Stimulated activated CD4-positive, alpha-beta T cell treated with anti-CD3 and anti-CD28 coated beads, Interleukin-15, amount 100 ng/mL, for 24 hours (primary cell): ENCODE measurements around the gene POLR3F.
A peak's percentile ranks its signal among the peaks of the same experiment; 100 is the strongest.
"Not testable (repeated sequence)": the region's sequence is repeated elsewhere in the genome, so short reads cannot be mapped to it uniquely, and the experiment has no call there.

Source experiments
- DNase-seq: peaks from one replicate; pipeline ENCODE4 v3.0.0-alpha.2; 2020

POLR3F gene

GRCh38 chr20:18466894-18467730 is at the start of gene POLR3F, which contains the start of gene DZANK1:
Gene POLR3F, plus strand, starts transcription at chr20:18467390. Its CDS starts 117 bp downstream, at chr20:18467507.
Gene DZANK1, minus strand, starts transcription at chr20:18467030. Its CDS starts 1,672 bp downstream, at chr20:18465358.
- peak; percentile 96 for DNase-seq

- no peak for DNase-seq
These were observed 45.6 kb upstream of the POLR3F start for GRCh38 chr20:18421608-18422007.

GRCh38 chr20:18427214-18427613 is 40.0 kb upstream of the POLR3F start:
- DNase-seq: no peak

GRCh38 chr20:18428490-18429173 is 38.6 kb upstream of the POLR3F start:
- DNase-seq: no peak

- DNase-seq: no peak
These were observed 36.9 kb upstream of the POLR3F start for GRCh38 chr20:18430172-18430826.

- DNase-seq: no peak
These were observed 36.0 kb upstream of the POLR3F start for GRCh38 chr20:18431206-18431605.

GRCh38 chr20:18436847-18437246 is 30.3 kb upstream of the POLR3F start:
- DNase-seq: no peak

- DNase-seq: no peak
These were observed 26.8 kb upstream of the POLR3F start for GRCh38 chr20:18440403-18440802.

- no peak for DNase-seq
These were observed 23.3 kb upstream of the POLR3F start for GRCh38 chr20:18443886-18444285.

- DNase-seq: no peak
These were observed 10.6 kb upstream of the POLR3F start for GRCh38 chr20:18456600-18456999.

- DNase-seq: no peak
These were observed 1.5 kb upstream of the POLR3F start for GRCh38 chr20:18465536-18466200.

GRCh38 chr20:18466574-18466893 is 656 bp upstream of the POLR3F start:
- DNase-seq: no peak

- DNase-seq: no peak
These were observed 10.0 kb downstream of the POLR3F start for GRCh38 chr20:18477218-18477617.

GRCh38 chr20:18477821-18478220 is 10.6 kb downstream of the POLR3F start:
- no peak for DNase-seq

GRCh38 chr20:18481596-18481995 is 14.4 kb downstream of the POLR3F start:
- no peak for DNase-seq

- no peak for DNase-seq
These were observed 21.1 kb downstream of the POLR3F start for GRCh38 chr20:18488301-18488700.

- no peak for DNase-seq
These were observed 28.9 kb downstream of the POLR3F start for GRCh38 chr20:18496042-18496441.

- DNase-seq: peak; percentile 88
These were observed 29.8 kb downstream of the POLR3F start, which contains the start of gene RBBP9 for GRCh38 chr20:18496740-18497592. Gene RBBP9, minus strand, starts transcription at chr20:18497225. Its CDS starts 58 bp downstream, at chr20:18497167.

- no peak for DNase-seq
These were observed 30.4 kb downstream of the POLR3F start for GRCh38 chr20:18497603-18498002.

- not testable (repeated sequence) for DNase-seq
These were observed 34.5 kb downstream of the POLR3F start for GRCh38 chr20:18501672-18502071.

GRCh38 chr20:18504479-18505060 is 37.4 kb downstream of the POLR3F start:
- no peak for DNase-seq

GRCh38 chr20:18506744-18507143 is 39.6 kb downstream of the POLR3F start:
- peak; percentile 24 for DNase-seq
